GM12801 (cell line): ENCODE data around the gene GABRG3.

ENCODE experiments used
- TF ChIP-seq, protein P1 (sequence below): IDR thresholded peaks from one replicate; pipeline ENCODE4 v1.5.1; 2011; ENCODE audit warnings: control low read depth; ENCODE audit not compliant: insufficient read length; ENCODE audit errors: extremely low read depth

GABRG3 gene

DNA sequence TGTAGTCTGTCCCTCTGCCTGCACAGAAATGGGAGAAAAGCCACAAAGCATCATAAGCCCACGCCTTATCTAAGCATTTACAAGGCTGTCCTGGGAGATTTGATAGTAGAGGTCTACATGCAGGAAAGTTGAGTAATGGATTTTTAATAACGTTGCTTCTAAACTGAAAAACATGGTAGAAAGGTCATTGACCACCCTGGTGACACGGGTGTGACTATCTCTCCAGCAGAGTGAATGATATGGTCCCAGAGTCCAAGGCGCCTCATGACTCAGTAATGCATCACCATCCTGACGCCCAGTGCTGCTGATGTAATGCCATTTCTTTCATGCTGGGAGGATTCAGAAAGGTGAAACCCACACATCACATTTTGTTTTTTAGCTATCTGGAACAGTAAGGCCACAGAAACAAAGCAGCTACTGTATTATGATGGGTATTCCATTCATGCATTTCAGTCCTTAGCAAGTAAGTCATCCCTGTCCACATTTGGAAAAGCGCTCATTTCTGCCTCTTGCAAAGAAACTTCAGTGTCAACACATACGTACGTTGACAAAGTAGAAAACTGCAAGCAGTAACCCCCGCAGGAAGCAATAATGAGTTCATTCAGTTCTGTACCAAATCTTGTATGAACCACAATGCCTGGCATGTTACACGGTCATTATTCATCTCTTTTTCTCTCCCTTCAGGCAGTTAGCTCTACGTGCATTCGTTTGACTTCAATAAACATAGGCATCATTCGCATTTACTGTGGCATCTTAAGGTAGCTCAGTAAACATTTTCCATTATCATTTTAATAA is 483.5 kb downstream of the GABRG3 start:
- TF ChIP-seq, protein P1, sequence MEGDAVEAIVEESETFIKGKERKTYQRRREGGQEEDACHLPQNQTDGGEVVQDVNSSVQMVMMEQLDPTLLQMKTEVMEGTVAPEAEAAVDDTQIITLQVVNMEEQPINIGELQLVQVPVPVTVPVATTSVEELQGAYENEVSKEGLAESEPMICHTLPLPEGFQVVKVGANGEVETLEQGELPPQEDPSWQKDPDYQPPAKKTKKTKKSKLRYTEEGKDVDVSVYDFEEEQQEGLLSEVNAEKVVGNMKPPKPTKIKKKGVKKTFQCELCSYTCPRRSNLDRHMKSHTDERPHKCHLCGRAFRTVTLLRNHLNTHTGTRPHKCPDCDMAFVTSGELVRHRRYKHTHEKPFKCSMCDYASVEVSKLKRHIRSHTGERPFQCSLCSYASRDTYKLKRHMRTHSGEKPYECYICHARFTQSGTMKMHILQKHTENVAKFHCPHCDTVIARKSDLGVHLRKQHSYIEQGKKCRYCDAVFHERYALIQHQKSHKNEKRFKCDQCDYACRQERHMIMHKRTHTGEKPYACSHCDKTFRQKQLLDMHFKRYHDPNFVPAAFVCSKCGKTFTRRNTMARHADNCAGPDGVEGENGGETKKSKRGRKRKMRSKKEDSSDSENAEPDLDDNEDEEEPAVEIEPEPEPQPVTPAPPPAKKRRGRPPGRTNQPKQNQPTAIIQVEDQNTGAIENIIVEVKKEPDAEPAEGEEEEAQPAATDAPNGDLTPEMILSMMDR: no peak

DNA sequence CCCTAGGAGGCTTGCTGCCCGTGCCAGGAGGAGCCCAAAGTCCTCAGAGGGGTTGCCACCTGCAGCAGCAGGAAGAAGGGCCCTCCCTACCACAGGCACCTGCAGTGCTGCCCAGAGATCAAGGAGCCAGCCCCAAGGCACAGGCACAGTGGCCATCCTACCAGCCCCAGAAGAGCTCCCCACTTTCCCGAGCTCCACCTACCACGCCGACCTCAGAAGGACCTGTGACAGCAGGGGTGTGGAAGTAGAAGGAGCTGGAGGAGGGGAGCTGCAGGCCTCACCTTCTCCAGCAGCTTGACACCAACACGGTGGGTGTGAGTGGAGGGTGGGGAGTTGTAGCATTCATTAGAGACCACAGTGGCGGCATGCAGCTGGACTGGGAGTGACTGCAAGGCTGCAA is 485.8 kb downstream of the GABRG3 start:
- TF ChIP-seq, protein P1: no peak

DNA sequence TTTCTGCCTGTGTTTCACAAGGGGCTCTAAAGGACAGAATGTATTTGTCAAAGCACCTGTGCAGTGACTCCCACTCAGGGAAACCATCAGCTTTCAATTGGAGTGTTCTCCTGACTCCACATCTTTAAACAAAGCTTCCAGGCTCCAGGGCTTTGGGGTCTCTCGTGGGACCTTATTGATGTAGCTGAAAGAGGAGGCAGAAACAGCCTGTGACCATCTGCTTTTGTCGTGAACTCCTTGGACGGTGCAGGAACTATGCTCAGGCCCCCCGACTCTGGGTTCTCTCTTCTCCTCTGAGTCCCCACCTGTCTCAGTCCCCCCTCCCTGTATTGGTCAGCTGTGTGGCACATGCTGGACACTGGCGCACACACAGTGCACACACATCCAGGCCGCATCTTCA is 486.8 kb downstream of the GABRG3 start:
- TF ChIP-seq, protein P1: no peak

DNA sequence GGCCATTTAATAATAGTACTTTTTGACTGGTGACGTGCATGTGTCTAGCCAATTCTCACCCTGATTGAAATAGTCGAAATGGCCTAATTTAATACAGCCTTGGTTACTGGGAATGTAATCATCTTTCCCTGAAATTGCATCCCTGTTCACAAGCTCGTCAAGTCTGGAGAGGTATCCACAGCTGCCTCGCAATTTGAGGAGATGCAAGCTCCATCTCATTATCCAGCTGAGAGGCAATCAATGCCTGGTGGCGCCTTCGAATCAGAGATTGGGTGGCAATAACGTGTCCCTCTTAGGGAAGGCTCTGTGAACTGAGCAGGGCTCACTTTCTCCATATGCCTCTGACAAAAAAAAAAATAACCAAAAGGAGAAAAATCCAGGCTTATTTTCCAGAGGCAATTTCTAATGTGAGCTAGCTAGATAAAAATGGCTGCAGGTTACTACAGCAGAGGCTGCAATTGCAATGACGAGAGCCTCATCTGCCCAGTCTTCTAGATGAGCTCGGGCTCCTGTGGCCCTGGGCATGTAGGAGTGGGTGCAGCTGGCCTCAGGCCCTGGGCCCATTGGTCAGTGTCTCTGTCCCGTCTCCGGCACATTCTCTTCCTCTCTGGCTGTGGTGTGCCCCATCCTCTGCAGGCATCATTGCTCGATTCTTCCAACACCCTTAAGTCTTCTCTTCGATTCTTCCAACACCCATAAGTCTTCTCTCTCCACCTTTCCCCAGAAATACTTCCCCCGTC is 487.5 kb downstream of the GABRG3 start:
- TF ChIP-seq, protein P1: no peak

DNA sequence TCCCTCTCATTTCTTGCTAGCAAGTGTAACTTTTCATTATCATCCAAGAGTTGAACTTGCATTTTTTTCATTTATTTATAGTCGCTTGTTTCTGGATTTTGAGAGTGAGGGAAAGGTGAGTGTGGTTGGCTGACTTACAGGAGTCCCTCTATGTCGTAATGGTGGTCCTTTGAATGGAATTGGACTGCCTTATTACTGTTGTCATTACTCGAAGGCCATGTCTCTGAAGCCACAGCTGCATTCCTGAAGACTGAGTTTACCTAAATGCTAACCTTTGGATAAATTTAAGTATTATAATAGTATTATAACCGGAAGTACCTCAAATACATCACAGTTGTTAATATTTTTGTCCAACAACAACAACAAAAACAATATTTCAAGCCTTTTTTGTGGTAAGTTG is 488.9 kb downstream of the GABRG3 start:
- TF ChIP-seq, protein P1: no peak

DNA sequence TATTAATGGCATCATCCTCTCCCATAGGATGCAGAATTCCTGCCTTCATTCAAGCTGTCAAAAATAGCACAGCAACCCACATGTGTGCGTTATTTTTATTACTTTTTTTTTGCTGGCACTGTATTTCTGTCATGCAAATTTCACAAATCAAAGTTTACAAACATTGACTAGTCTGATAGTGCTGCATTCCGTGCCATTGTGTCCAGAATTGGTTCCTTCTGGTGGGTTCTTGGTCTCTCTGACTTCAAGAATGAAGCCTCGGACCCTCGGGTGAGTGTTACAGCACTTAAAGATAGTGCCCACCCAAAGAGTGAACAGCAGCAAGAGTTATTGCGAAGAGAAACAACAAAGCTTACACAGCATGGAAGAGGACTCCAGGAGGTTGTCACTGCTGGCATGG is 490.2 kb downstream of the GABRG3 start:
- TF ChIP-seq, protein P1: no peak

DNA sequence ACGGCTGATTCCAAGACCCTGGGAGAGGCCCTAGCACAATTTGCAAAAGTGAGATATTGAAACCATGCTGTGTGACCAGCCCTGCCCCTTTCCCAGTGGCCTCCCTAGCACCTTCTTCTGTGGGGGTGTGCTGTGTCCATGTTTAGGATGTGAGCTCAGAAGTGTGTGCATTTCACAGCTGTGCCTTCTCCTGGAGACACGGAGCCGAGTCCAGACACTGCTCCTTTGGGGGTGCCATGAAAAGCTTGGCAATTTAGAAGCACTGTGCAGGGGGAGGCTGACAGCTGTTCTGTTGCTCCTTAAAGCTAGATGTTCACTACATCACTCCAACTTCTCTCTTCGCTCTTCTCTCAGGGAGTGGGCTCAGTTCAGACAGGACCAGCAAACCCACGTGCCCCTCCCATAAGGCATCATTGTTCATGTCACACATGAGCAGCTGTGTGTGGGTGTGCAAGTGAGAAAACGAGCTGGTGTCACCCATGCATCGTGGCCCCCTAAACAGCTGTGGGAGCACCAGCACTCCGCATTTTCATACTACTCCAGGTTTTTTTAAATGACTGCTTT is 492.6 kb downstream of the GABRG3 start:
- TF ChIP-seq, protein P1: no peak
